ENCODE data around the gene TSSK6. TPM values are rescaled to one million over a fixed set of nuclear protein-coding genes. Genes with fewer than 3 reads are reported as not detected.

TSSK6 gene
- 0.45 and 1.0 TPM in 2 replicates for total RNA-seq

DNA sequence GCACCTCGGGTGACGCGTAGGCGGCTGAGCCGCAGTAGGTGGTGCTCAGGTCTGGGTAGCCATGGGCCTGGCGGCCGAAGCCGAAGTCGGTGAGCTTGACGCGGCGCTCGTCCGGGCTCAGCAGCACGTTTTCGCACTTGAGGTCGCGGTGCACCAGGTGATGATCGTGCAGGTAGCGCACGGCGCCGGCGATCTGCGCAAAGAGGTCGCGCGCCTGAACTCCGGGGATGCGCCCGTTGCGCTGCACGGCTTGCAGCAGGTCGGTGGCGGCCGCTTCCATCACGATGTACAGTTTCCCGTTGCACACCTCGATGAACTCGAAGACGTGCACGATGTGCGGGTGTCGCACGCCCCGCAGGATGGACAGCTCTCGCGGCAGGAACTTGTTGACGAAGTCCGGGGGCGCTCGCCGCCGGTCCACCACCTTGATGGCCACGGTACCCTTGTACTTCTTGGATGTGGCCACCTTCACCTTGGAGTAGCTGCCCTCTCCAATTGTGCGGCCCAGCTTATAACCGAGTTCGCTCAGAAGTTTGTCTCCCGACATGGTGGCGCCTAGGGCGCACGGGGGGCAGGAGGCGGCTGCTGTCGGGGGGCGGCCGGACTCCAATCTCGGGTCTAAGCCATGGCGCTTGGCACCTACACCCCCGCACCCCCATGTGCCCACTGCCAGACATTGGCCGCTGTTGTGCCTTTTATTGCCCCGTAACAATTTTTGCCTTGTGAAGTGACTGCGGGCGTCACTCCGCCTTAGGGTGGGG is at the start of gene TSSK6:
TSS of gene TSSK6 (minus strand) at position 668 of the 761 bp plus-strand sequence. CDS start at position 547, 121 bp downstream.

GRCh38 chr19:19538061-19538784 is 22.9 kb upstream of the TSSK6 start, which contains the start of gene CILP2:
CILP2 (plus strand) TSS chr19:19538265; CDS start chr19:19538350, 85 bp downstream.

GRCh38 chr19:19528721-19529490 is 13.6 kb upstream of the TSSK6 start, which contains the start of gene YJEFN3:
YJEFN3 (plus strand) TSS chr19:19528911; CDS start chr19:19528933, 22 bp downstream.

DNA sequence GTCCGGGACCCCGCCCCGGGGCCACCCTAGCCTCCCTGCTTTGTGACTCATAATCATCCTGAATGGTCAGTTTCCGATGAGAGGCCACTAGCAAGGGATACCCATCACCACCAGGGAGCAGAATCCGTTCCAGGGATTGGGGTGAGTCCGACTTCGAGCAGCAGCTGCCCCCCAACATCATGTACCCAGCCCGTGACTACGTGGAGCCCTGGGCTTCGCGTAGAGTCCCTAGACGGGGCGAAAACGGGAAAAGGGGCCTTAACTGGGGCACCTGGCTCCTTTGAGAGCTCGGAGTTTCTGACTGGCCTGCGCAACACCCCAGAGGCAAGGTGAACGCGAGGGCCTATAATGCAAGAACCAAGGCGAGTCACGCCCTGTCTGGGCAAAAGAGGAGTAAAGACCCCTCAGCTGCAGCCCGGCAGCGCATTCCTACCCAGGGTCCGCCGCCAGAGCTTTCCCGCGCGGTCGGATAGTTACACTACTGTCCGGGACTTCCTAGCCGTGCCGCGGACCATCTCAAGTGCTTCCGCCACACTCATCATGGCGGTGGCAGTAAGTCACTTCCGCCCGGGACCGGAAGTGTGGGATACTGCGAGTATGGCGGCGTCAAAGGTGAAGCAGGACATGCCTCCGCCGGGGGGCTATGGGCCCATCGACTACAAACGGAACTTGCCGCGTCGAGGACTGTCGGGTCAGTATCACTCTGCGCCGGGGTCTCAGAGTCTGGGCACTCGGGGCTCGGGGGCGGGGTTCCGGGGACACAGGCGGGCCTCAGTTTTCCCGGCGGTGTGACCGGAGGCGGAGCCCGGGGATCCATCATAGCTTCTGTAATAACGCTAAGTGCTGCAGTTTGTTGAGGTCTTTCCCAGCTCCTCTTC is 533 bp upstream of the TSSK6 start, which contains the start of gene NDUFA13:
TSS of gene NDUFA13 (plus strand) at position 584 of the 878 bp plus-strand sequence. CDS start at position 598, 14 bp downstream.

Other genes with a start within 250 kb of the TSSK6 start
- gene TM6SF2, start 242.2 kb downstream of the TSSK6 start, total RNA-seq, result 0.09 and 0.19 TPM in 2 replicates
- gene SUGP1, start 195.0 kb downstream of the TSSK6 start, total RNA-seq, result 29.1 and 31.2 TPM in 2 replicates
- gene MAU2, start 194.7 kb downstream of the TSSK6 start, total RNA-seq, result 21.3 and 31.1 TPM in 2 replicates
- 50.7 and 51.3 TPM in 2 replicates for gene GATAD2A, start 109.9 kb downstream of the TSSK6 start, total RNA-seq
- gene NDUFA13, start 677 bp upstream of the TSSK6 start, total RNA-seq, result 261 and 295 TPM in 2 replicates
- gene YJEFN3, start 13.4 kb upstream of the TSSK6 start, total RNA-seq, result 0.18 and 0.38 TPM in 2 replicates
- under 0.01 and 0.19 TPM in 2 replicates for gene CILP2, start 22.7 kb upstream of the TSSK6 start, total RNA-seq
- gene PBX4, start 103.1 kb upstream of the TSSK6 start, total RNA-seq, result not detected in 2 replicates
- gene LPAR2, start 112.7 kb upstream of the TSSK6 start, total RNA-seq, result 0.47 and 0.54 TPM in 2 replicates
- gene GMIP, start 128.1 kb upstream of the TSSK6 start, total RNA-seq, result 7.0 and 7.9 TPM in 2 replicates
- 26.0 and 30.7 TPM in 2 replicates for gene ATP13A1, start 148.1 kb upstream of the TSSK6 start, total RNA-seq
- 8.9 and 9.2 TPM in 2 replicates for gene ZNF101, start 153.3 kb upstream of the TSSK6 start, total RNA-seq
- 3.4 and 4.6 TPM in 2 replicates for gene ZNF14, start 217.6 kb upstream of the TSSK6 start, total RNA-seq